ENCODE results near the gene HOXD9.

HOXD9 gene

DNA sequence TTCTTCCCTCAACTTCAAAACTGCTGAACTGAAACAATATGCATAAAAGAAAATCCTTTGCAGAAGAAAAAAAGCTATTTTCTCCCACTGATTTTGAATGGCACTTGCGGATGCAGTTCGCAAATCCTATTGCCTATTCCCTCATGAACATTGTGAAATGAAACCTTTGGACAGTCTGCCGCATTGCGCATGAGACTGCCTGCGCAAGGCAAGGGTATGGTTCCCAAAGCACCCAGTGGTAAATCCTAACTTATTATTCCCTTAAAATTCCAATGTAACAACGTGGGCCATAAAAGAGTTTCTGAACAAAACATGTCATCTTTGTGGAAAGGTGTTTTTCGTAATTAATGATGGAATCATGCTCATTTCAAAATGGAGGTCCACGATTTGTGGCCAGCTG, 15.4 kb downstream of the HOXD9 start:
- DNase-seq (ENCODE audit: low read depth in 2 of 2): no peak

DNA sequence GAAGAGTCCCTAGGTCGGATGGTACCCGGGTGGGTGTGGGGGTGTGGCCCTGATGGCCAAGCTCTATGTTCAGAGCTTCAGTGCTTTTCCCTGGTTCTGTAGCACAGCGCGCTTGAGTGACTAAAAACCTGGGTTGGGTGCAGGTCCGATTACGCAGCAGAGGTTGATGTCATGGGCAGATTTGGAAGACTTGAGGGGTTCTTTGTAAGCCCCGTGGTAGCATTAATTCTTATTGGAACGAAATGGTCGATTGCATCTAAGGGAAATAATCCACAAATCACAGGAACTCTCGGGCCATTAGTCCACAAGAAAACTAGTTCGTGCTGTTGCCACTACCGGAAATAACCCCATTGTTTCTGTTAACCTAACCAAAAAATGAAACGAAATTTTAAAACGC, 16.0 kb downstream of the HOXD9 start:
- DNase-seq (ENCODE audit: low read depth in 2 of 2): no peak

DNA sequence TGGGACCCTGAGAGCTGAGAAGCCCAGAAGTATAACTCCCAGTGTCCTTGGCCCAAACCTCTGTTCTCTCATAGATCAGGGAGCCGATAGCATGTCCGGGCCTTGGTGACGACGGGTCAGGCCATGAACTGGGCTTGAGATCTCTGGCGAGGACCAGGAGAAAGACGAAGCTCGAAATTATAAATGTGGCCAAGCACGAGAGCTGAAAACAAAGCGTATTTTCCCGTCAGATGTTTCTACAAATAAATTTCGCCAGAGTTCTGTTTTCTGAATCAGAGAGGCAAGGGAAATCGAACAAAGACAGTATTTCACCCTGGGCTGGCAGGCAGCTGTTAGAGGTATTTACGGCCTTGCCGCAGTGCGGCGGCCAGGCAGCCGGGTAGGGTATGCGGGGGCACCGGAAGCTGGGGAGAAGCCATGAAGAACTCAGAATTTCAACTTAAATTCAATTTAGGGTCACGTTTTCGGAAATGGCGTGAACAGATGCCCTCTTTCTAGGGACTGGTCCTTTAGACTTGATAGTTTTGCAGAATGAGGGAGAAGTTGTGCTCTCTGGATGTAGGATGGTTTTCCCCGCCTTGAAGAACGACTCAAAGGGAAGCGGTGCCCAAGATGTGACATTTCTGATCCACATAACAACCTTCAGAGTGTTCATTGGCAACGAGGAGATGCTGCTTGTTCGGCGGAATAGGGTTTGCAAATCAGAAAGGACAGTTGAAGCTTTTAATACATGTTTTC, 16.6 kb downstream of the HOXD9 start:
- no peak for DNase-seq (ENCODE audit: low read depth in 2 of 2)

- DNase-seq (ENCODE audit: low read depth in 2 of 2): no peak
These were observed 17.4 kb downstream of the HOXD9 start for GRCh38 chr2:176139661-176140512.

- DNase-seq (ENCODE audit: low read depth in 2 of 2): peak; percentile 56
These were observed 18.2 kb downstream of the HOXD9 start for GRCh38 chr2:176140513-176141317.

GRCh38 chr2:176142281-176142680, 19.8 kb downstream of the HOXD9 start:
- DNase-seq (ENCODE audit: low read depth in 2 of 2): no peak

GRCh38 chr2:176145085-176145969, 22.8 kb downstream of the HOXD9 start:
- no peak for DNase-seq (ENCODE audit: low read depth in 2 of 2)

- no peak for DNase-seq (ENCODE audit: low read depth in 2 of 2)
These were observed 23.6 kb downstream of the HOXD9 start for GRCh38 chr2:176146101-176146500.

GRCh38 chr2:176146645-176147044, 24.1 kb downstream of the HOXD9 start:
- DNase-seq (ENCODE audit: low read depth in 2 of 2): no peak

DNA sequence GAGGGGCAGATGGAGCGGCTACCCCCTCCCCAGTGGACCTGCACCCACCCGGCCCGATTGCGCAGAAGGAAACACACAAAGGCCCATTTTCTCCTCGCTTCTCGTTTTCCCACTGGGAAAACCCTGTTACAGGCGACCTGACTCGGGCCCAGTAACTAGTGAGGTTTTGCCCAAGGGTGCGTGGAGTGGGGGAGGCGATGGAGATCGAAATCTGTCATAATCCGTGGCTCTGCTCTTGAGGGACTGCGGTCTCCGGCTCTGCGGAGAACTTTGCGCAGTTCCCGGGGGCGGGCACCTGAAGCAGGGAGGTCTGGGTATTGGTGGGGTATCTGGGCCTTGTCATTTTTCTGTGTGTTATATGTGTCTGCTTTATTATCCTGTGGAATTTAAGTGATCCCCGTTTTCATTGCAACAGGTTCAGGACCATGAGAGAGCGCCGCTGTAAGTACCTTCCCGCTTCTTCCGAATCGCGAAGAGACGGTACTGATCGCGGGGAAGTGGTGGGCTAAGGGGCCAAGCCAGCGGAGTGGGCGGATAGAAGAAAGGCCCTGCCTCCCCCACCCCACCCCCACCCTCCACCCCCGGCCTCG, 24.8 kb downstream of the HOXD9 start:
- no peak for DNase-seq (ENCODE audit: low read depth in 2 of 2)

DNA sequence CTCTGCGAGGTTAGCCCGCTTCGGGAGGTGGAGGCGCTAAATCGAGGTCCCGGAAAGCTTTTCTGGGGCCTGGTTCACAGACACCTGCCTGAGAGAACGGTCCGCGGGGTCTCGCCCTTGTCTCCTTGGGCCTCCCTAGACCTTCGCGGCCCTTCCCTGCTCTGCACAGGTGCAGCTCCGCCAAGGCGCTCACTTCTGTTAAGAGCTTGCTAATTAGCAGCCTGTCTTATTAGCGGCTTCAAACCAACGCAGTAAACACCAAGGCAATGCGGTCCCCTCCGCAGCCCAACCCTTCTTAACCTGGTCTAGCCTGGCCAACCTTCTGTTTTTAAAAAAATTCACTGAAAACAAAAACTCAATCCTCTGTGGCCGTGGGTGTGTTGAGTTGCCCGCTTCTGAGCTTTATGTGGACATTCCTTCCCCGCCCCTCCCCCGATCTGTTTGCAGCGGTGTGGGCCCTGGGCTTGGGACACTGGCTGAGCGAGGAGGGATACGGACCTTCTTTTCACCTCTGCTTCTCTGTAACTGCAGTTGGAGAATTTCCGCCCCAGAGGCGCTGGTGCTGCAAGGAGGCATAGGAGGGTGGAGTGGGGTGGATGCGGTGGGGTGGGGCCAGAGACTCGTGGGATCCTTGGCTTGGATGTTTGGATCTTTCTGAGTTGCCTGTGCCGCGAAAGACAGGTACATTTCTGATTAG, 25.4 kb downstream of the HOXD9 start:
- no peak for DNase-seq (ENCODE audit: low read depth in 2 of 2)

DNA sequence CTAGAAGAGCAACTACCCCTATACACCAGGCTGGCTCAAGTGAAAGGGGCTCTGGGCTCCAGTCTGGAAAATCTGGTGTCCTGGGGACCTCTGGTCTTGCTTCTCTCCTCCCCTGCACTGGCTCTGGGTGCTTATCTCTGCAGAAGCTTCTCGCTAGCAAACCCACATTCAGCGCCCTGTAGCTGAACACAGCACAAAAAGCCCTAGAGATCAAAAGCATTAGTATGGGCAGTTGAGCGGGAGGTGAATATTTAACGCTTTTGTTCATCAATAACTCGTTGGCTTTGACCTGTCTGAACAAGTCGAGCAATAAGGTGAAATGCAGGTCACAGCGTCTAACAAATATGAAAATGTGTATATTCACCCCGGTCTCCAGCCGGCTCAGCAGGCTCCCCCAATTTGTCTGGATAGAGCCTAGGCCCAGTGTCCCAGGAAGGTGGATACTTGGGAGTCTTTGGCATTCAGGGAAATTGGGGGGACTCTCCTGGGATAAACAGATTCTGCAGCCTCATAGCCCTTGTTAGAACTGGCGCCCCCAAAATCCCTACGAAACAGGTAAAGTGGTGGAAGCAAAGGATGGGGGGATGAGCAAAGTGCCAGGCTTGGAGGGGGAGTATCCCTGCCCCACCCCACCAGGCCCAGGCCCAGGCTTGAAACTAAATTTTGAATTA, 26.4 kb downstream of the HOXD9 start:
- DNase-seq (ENCODE audit: low read depth in 2 of 2): no peak

DNA sequence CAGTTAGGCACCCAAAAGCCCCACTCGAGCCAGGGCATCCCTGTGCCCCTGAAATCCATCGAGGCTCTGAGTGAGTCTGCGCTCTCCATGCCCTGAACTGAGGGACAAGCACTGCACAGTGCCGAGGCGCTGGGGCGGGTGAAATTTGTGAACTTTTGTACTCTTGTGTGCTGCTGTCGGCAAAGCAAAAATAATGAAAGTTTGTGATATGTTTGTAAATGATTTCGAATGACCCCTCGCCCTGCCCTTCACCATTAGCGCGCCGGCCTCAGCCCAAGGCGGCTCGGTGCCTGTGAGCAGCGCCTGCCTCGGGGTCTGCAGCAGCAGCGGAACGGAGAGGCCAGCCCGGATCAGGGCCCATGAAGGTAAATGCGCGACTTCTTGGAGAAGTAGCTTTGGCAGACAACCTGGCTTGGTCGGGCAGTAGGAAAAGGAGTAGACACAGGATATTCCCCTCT, 27.0 kb downstream of the HOXD9 start:
- DNase-seq (ENCODE audit: low read depth in 2 of 2): no peak

- DNase-seq (ENCODE audit: low read depth in 2 of 2): no peak
These were observed 27.5 kb downstream of the HOXD9 start for GRCh38 chr2:176149939-176150583.

DNA sequence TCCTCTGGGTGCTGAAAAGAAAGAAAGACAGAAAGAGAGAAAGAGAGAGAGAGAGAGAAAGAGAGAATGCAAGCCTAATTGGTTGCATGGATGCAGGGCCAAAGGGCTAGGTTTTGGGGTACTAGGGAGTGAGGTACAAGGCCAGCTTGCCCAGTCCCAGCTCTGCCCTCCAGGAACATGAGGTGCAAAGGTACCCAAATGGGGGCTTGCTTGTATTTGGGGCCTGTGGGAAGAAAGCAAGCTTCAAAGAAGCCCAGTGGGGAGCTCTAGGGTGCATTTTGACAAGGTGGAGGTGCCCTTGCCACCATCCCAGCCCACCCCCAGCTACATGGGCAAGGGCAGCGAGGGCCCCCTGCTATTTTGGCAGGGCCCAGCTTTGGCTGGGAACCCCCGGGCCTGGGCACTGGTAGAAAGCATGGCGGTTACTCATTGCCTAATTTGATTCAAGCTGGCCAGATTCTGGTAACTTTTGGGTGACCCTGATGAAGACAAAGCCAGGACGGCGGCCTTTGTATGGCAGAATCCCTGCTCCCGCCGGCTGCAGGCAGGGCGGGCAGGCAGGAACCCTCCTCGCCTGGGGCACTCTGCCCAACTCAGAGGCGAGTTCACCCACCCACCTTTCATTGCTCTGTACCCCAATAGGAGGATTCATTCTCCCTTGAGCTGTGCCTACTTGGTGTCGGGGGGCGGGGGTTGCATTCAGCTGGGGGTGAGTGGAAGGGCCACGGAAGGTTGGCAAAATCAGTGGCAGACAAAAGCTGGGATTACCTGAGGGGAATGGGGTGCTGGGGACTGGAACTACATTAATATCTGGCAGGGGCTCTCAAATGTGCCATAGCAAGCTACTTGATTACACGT, 28.3 kb downstream of the HOXD9 start:
- no peak for DNase-seq (ENCODE audit: low read depth in 2 of 2)

GRCh38 chr2:176151442-176152287, 29.1 kb downstream of the HOXD9 start, which contains the start of gene HOXD4:
Gene HOXD4, plus strand, starts transcription at chr2:176151550. Its CDS starts 84 bp downstream, at chr2:176151634.
- no peak for DNase-seq (ENCODE audit: low read depth in 2 of 2)

All from stimulated activated CD8-positive, alpha-beta memory T cell treated with anti-CD3 and anti-CD28 coated beads, Interleukin-15, amount 100 ng/mL, for 48 hours (primary cell).